ENCODE data around the gene NFU1. TPM values are rescaled to one million over a fixed set of nuclear protein-coding genes. Genes with fewer than 3 reads are reported as not detected.

NFU1 gene
- total and polyA plus RNA-seq, 2 experiments from 2014 or later: 39.9 to 102 TPM

DNA sequence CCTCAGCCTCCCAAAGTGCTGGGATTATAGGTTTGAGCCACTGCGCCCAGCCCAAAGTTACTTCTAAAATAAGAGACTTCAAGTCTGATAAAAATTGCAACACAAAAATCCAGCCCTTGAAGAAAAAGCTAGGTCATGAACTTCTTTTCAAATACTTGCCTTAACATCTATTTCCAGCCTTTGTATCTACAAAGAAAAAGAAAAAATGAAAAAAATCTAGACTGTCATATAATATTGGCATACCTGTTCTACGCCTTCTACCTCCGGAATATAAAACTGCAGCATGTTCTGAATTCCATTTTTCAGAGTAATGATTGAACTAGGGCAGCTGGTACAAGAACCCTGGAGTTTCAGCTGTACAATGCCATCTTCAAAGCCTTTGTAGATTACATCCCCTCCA, 37.1 kb downstream of the NFU1 start (continued):
- TF ChIP-seq, protein P1, sequence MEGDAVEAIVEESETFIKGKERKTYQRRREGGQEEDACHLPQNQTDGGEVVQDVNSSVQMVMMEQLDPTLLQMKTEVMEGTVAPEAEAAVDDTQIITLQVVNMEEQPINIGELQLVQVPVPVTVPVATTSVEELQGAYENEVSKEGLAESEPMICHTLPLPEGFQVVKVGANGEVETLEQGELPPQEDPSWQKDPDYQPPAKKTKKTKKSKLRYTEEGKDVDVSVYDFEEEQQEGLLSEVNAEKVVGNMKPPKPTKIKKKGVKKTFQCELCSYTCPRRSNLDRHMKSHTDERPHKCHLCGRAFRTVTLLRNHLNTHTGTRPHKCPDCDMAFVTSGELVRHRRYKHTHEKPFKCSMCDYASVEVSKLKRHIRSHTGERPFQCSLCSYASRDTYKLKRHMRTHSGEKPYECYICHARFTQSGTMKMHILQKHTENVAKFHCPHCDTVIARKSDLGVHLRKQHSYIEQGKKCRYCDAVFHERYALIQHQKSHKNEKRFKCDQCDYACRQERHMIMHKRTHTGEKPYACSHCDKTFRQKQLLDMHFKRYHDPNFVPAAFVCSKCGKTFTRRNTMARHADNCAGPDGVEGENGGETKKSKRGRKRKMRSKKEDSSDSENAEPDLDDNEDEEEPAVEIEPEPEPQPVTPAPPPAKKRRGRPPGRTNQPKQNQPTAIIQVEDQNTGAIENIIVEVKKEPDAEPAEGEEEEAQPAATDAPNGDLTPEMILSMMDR (conservative IDR thresholded peaks at IDR 0.05; ENCODE audit: low read depth in 2 of 2): no peak
- TF ChIP-seq ZNF114 (CRISPR knock-in tag; IDR thresholded peaks at IDR 0.05): no peak
- no peak for TF ChIP-seq EZH2phosphoT487 (IDR thresholded peaks at IDR 0.05; ENCODE audit: unreplicated experiment)
- TF ChIP-seq CREB1 (CRISPR knock-in tag; IDR thresholded peaks at IDR 0.05; ENCODE audit: low read depth): no peak
- TF ChIP-seq EZH2 (IDR thresholded peaks at IDR 0.05; ENCODE audit: low read depth, unreplicated experiment): no peak
- no peak for TF ChIP-seq STAT1 (IDR thresholded peaks at IDR 0.05; ENCODE audit: unreplicated experiment)
- TF ChIP-seq ZNF331 (CRISPR knock-in tag; IDR thresholded peaks at IDR 0.05; ENCODE audit: low read depth): no peak

DNA sequence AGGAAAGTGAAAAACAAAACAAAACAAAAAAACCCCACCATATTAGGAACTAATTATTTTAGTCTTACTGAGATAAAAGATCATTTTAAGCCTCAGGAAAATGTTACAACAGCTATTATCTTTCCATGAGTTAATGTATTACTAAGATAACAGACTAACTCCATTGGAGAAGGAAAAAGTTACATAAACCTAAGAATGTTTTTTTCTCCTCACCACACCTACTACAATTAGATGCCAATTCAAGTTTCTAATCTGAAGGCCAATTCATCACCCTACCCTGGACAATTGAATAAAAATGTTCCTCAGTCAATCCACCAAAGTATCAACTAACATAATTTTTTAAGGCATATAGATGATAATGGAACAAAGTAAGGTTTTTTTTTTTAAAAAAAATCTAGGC, 40.0 kb downstream of the NFU1 start:
- no peaks in the 10 kb centered on the region for H3K4me1 ChIP-seq (ENCODE audit: insufficient read depth)
- H3K9me3 Mint-ChIP-seq: no peaks in the 10 kb centered on the region
- H3K27ac Mint-ChIP-seq: no peak overlapping the region
- no peaks in the 10 kb centered on the region for H3K4me1 Mint-ChIP-seq
- no peaks in the 10 kb centered on the region for H3K9me2 ChIP-seq (ENCODE audit: insufficient read depth)
- no peaks in the 10 kb centered on the region for H3K27me3 Mint-ChIP-seq (ENCODE audit: insufficient read depth, low read depth, poor library complexity)
- no peak overlapping the region for H3K4me3 Mint-ChIP-seq
- no peaks in the 10 kb centered on the region for H4K20me1 ChIP-seq (replicated peaks; ENCODE audit: insufficient read depth)
- no peak overlapping the region for H2AFZ ChIP-seq
- DNase-seq (ENCODE audit: low spot score): no peak
- 0 out of 2 replicates have a peak, but pooled peaks cover 5% of the 10 kb centered on the region for H3F3A ChIP-seq (replicated peaks; ENCODE audit: low read depth)
- H3K79me2 ChIP-seq (replicated peaks; ENCODE audit: insufficient read depth): no peaks in the 10 kb centered on the region
- H3K4me3 ChIP-seq: no peak overlapping the region
- no peak for TF ChIP-seq ZNF114 (CRISPR knock-in tag; IDR thresholded peaks at IDR 0.05)
- no peaks in the 10 kb centered on the region for H3K27me3 ChIP-seq (ENCODE audit: insufficient read depth)
- H3K27ac ChIP-seq (ENCODE audit: low read depth): no peak overlapping the region
- no peak overlapping the region for H3K4me2 ChIP-seq
- no peaks in the 10 kb centered on the region for H3K36me3 ChIP-seq (ENCODE audit: insufficient read depth)
- no peak for ATAC-seq
- H3K36me3 Mint-ChIP-seq (ENCODE audit: low read depth): peaks cover 18% of the 10 kb centered on the region

DNA sequence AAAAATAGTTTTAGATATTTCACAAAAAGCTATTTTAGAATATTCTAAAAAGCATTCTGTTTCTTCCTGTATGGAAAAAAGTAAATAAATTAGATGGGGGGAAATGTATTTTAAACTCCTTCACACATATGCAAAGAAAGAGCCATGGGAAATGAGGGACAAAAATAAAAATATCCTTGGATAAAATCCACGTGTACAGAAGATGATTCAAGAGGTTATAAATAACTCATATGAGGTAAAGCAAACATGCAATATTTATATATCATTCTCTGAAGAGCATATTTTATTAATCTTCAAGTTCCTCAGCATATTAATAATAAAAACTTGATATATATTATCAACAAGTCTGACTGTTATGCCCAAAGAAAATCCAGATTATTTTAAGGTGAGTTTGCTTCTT, 41.4 kb downstream of the NFU1 start:
- Histone ChIP-seq H4K20me1 (replicated peaks; ENCODE audit: insufficient read depth) (no peaks in the 10 kb centered on the region), H3K9me2 (ENCODE audit: insufficient read depth) (no peaks in the 10 kb centered on the region), H3K36me3 (ENCODE audit: insufficient read depth) (no peaks in the 10 kb centered on the region), H3K4me1 (ENCODE audit: insufficient read depth) (no peaks in the 10 kb centered on the region), H3K4me2 (no peak overlapping the region), H2AFZ (no peak overlapping the region), H3K27ac (ENCODE audit: low read depth) (no peak overlapping the region), H3K79me2 (replicated peaks; ENCODE audit: insufficient read depth) (no peaks in the 10 kb centered on the region), H3K27me3 (ENCODE audit: insufficient read depth) (no peaks in the 10 kb centered on the region), H3K4me3 (no peak overlapping the region), H3F3A (replicated peaks; ENCODE audit: low read depth) (0 out of 2 replicates have a peak, but pooled peaks cover 5% of the 10 kb centered on the region)
- H3K27me3 Mint-ChIP-seq (ENCODE audit: insufficient read depth, low read depth, poor library complexity): no peaks in the 10 kb centered on the region
- ATAC-seq: no peak
- H3K9me3 Mint-ChIP-seq: no peaks in the 10 kb centered on the region
- peaks cover 14% of the 10 kb centered on the region; the same call in 2 of the 3 replicates for H3K36me3 Mint-ChIP-seq (ENCODE audit: low read depth)
- TF ChIP-seq ZNF114 (CRISPR knock-in tag; IDR thresholded peaks at IDR 0.05): no peak
- TF ChIP-seq JUNB (IDR thresholded peaks at IDR 0.05; ENCODE audit: unreplicated experiment): no peak
- no peak for TF ChIP-seq EZH2 (IDR thresholded peaks at IDR 0.05; ENCODE audit: low read depth, unreplicated experiment)
- no peaks in the 10 kb centered on the region for H3K4me1 Mint-ChIP-seq
- no peak overlapping the region for H3K4me3 Mint-ChIP-seq
- no peak overlapping the region for H3K27ac Mint-ChIP-seq
- no peak for DNase-seq (ENCODE audit: low spot score)

All from GM23338 (cell line).